ENCODE results near the gene RAB37.
A peak's percentile ranks its signal among the peaks of the same experiment; 100 is the strongest.

Gene RAB37

DNA sequence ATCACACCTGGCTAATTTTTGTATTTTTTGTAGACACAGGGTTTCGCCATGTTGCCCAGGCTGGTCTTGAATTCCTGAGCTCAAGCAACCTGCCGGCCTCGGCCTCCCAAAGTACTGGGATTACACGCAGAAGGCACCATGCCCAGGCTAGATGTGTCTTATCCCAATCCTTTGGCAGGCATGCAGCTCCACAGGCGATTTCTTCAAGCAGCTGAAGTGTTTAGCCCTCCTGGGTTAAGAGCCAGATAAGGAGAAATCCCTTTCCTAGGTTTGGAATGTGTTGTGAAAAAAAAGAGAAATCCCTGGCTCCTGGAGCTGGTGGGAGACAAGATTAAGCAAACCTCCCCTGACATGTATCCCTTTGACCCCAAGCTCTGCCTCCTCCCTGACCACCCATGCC is 9.3 kb downstream of the RAB37 start:
- DNase-seq, result no peak

DNA sequence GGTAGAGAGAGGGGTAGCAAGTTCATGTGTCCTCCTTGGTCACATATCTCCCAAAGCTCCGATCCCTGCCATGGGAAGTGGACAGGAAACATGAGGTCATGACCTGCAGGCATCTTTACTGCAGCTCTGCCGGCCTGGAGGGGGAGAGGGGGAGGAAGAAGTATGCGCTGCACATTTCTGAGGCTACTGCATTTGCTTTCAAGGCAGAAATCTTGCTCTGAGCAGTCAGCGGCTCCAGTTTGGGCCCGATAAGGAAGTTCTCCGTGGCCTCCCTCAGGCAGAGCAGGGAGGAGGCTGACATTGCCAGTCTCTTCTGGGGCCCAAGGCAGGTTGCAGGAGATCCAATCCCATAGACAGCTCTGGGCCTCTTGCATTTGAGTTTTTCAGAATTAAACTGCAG is 9.9 kb downstream of the RAB37 start:
- peak; percentile 39 for DNase-seq

DNA sequence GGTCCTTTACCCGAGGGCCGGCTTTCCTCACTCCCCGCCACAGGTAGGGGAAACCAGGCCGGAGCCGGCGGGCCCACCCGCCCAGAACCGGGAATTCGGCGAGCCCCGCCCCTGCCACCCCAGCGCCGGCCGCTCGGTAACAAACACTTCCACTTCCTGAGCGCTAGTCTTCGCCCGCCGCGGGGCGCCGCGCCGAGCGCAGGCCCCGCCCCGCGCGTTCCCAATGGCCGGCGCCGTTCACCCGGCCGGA is 11.1 kb downstream of the RAB37 start:
- DNase-seq, result no peak

DNA sequence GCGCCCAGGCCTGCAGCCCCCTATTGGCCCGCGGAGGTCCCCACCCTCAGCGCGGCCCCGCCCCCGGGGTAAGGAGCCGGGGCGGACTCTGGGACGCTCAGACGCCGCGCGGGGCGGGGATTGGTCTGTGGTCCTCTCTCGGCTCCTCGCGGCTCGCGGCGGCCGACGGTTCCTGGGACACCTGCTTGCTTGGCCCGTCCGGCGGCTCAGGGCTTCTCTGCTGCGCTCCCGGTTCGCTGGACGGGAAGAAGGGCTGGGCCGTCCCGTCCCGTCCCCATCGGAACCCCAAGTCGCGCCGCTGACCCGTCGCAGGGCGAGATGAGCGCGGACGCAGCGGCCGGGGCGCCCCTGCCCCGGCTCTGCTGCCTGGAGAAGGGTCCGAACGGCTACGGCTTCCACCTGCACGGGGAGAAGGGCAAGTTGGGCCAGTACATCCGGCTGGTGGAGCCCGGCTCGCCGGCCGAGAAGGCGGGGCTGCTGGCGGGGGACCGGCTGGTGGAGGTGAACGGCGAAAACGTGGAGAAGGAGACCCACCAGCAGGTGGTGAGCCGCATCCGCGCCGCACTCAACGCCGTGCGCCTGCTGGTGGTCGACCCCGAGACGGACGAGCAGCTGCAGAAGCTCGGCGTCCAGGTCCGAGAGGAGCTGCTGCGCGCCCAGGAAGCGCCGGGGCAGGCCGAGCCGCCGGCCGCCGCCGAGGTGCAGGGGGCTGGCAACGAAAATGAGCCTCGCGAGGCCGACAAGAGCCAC is 11.6 kb downstream of the RAB37 start, which contains the start of gene NHERF1:
Gene NHERF1 (plus strand): TSS at position 100 of the 750 bp plus-strand sequence. CDS start 219 bp downstream, at position 319.
- peak; percentile 96 for DNase-seq

DNA sequence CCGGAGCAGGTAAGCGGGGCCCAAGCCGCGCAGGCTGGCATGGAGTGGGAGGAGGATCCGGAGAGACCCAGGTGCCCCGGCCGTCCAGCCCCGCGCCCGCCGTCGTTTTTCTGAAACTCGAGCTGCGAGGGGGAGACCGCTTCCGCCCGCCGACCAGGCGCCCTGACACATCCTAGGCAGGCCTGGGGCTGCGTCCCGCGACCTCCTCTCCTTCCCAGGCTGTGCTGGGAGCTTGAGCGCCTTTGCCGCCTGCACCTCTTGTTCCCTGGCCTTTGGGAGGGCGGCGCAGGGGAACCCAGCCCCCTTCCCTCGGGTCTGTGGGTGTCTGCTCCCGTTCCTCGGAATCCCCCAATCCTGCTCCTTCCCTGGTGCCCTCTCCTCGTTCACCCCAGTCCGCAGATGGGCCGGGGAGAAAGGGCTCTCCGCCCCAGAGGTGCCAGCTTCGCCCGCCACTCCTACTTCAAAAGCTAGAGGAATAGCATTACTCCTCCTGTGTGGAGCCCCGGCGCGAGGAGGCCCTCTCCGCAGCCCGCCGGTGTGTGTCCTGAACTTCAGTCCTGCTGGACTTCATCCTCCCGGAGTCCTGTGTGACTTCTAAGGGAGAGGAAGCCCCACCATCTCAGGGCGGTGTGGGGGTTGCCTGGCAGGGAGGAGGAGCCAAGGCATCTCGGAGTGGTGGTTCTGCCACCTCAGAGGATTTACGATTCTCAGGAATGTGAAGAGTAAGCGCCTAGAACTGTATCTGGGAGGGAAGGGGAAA is 12.4 kb downstream of the RAB37 start:
- DNase-seq, result peak; percentile 63

DNA sequence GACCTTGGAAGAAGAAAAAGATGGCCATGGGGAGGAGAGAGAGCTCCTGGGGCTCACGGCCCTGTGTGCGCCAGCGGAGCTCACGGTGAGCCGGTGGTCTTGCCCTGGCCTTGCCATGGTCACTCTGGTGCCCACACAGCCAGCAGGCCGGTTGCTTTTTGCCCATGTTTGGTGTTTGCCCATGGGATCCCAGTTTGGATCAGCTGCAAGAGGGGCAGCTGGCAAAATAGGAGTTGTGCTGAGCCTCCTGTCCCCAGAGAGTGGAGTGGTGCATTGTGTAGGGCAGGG is 12.9 kb downstream of the RAB37 start:
- DNase-seq, result no peak

DNA sequence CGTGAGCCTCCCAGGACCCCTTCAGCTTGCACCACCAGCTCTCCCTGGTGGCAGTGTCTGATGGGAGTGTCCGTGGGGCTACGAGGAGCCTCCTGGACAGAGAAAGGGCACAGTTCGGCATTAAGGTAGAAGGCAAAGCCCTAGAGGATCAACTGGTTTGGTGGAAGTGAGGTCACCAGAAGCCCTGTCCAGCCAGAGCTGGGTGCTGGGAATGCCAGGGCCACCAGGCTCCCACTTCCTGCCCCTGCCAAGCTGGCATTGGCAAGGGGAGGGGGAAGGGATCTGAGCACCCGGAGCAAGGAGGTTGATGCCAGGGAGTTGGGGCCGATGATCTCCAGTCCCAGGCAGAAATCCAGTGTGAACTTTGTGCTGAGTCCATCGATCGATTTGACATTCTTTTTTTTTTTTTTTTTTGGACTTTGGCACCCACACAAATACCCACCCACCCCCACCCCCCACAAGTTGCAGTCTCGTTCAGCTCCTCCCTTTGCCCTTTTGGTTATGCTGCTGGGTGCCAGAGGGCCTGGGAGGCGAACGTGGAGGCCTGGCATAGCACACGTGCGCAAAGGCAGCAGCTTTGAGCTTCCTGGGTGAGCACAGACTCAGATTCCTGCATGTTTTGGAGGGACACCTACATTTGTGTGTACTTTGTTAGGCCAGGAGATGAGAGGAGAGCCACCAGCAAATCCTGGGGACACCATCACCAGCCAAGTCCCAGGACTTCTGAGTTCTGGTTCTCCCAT is 13.4 kb downstream of the RAB37 start:
- DNase-seq, result peak; percentile 38

DNA sequence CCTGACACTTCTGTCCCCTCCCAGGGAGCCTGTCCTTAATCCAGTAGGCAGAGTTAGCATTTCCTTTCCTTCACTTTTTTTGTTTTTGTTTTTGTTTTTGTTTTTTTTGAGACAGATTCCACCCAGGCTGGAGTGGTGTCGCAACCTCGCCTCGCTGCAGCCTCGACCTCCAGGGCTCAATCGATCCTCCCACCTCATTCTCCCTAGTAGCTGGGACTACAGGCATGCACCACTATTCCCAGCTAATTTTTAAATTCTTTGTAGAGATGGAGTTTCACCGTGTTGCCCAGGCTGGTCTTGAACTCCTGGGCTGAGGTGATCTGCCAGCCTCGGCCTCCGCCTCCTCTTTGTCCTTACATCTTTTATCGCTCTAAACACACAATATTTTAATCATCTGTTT is 15.4 kb downstream of the RAB37 start:
- no peak for DNase-seq

DNA sequence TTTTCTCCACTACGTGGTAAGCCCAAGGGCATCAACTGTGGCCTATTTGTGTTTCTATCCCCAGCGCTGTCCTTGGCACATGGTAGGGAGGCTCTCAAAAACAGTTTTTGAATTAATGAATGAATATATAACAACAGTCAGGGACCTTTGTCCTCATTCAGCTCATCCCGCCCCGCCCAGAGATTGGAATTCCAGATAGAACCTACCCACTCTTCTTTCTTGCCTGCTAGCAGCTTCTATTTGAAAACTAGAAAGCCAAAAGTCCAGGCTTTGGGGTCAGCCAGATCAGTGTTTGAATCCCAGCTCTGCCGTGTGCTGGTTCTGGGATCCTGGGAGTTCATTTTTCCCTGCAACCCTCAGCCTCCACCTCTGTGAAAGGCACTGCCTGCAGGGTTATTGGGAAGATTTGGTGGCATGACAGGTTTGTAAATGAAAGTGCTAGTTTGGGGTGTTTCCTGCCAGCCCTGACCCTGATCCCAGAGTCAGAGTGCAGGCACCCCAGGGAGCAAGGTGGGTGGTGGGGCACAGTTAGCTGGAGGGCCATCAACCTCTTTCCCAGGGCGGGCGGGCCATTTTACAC is 15.9 kb downstream of the RAB37 start:
- DNase-seq, result no peak

DNA sequence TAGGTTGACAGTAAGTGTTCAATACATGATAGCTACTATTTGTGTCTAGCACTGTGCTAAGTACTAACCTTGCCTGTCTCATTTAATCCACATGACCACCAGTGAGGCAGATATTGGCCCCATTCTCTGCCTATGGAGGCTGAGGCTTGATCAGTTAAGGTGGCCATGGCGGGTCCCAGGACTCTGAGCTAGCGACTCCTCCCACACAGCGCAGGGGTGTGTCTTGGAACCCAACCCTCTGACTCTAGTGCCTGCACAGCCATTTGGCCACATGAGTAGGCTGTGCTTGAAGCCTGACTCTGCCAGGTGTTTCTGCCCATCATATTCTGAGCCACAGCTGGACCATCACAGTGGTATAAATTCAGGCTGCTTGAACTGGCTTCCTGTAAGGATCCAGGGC is 17.8 kb downstream of the RAB37 start:
- no peak for DNase-seq

DNA sequence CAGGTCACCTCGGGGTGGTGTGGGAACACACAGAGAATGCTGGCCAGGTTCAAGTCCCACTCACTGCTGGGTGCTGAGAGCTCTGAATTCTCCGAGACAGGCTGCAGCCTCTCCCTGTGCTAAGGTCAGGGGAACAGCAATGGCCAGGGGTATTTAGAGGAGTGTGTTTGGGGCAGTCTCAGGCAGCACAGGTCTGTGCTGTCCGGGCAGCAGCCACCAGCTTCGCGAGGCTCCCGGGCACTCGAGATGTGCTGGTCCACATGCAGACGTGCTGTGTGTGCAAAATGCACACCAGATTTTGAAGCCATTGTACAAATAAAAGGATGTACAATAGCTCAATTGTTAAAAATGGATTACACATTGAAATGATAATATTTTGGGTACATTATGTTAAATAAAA is 18.5 kb downstream of the RAB37 start:
- DNase-seq, result no peak

DNA sequence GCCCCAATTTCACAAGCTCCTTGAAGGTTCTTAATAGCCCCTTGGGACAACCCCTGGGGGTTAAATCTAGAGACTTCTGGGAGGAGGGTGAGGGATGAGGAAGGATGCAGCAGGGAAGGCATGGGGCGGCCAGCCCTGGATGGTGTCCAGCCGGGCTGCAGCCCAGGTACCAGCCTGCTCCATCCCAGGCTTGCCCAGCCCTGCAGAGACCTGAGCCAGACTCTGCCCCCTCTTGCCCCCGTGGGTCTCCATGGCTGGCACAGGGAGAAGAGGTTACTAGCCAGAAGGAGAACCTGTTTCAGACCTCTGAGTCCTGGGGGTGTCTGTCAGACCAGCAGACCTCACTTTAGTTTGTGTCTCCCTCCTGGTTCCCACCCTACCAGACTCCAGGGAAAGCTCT is 19.8 kb downstream of the RAB37 start:
- DNase-seq, result no peak

DNA sequence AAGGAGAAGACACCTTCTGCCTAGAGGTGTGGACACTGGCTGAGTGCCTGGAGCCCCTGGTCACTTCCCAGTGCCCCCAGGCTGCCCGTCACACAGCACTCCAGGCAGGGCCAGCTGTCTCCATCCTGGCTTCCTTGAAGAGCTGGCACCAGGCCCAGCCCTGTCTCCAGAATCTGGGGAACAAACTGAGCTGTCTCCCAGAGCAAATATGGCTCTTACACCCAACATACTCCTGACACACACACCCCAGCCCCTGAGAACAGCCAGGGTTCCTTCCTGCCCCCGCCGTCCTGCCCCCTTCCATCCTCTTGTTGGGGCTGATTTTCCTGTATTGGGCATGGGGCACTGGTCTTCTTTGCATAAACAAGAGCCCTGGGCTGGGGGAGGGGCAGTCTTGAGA is 20.4 kb downstream of the RAB37 start:
- DNase-seq, result no peak

DNA sequence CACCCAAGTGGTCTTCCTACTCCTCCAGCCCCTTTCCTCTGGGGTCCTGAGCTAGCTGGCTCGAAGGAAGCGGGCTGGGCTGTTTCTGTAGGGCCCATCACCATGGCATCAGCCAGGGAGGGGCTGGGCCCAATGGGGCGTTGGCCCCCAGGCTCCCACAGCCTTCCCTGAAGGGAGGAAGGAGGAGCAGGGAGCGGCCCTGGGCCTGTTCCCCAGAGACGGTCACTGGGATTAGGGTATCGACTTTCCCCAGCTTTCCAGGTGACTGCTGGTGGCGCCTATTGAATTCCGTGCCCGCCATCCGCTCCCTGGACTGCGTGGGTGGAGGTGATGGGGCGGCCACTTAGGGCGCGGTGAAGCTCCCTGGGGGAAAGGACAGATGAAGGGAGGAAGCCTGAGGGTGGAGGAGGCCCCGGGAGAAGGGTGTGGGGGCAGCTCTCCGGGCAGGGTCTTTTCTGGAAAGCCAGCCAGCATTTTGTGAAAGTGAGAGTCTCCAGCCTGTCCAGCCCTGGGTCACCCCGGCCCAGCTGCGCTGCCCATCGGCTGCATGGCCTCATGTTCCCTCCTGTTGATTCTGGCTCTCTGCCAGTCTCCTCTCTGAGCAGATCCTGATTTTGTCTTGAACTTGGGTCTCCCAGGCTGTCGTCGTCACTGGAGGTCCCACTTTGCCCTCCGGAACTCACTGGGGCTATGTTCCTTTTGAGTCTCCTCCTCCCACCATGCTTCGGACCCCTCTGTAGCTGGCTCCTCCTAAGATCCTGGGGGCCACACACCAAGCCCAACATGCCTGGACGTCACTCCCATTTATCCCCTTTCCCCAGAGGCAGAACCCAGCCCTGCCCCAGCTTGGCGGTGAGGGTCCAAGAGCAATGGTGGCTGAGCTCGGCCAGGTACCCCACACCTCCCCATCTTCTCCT is 21.1 kb downstream of the RAB37 start:
- DNase-seq, result no peak

DNA sequence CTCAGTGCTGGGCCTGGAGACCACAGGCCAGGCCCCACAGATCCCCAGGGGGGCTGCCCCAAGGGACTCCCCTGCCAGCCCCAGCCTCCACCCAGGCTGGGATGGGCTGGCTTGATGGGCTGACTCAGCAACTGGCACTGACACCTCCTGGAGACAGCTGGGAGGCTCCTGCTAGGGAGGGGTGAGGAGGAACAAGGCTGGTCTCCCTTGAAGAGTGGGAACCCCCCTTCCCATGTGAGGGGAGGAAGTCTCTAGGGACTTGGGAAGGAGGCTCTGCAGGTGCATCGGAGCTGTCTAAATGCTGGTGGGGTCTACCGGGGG is 21.8 kb downstream of the RAB37 start:
- peak; percentile 36 for DNase-seq

DNA sequence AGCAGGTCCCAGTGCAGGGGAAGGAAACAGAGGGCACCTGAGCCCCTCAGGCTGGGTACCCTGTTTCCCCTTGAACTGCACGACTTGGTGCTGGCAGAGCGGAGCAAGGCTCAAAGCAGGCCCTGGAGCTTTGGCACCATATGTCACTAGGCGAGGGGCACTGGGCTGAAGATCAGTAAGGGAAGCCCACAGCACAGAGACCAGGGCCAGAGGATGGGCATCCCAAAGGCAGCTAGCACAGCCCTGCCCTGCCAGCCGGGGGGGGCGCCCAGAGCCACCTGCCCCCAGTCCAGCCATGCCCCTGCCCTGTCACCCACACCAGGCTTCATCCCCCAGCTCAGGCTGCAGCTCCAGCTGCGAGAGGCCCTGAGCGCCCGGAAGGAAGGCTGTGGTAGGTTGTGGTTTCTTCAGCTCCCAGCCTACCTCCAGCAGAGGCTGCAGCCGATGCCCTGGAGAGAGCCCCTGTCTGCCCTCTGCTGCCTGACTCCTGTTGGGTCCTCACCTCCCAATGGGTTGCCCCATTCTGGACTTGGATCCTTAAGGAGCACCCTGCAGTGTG is 22.3 kb downstream of the RAB37 start:
- DNase-seq, result peak; percentile 73

DNA sequence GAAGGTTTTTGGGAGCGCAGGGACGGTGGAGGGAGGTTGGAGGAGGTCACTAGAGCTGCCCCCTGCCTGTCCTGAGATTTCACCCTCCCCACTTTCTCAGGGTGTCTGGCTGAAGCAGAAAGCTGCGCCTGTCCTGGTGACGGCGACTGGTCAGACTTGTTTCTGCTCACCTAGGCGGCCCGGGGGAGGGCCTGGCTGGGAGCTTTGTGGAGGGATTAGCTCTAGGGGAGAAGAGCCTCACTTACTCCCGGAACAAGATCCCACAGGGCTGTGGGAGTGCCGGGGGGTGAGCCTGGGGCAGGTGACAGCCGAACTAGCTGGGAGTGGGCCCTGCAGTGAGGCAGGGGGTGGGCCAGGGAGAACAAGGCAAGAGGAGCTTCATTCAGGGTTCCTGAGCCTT is 22.9 kb downstream of the RAB37 start:
- DNase-seq, result no peak

DNA sequence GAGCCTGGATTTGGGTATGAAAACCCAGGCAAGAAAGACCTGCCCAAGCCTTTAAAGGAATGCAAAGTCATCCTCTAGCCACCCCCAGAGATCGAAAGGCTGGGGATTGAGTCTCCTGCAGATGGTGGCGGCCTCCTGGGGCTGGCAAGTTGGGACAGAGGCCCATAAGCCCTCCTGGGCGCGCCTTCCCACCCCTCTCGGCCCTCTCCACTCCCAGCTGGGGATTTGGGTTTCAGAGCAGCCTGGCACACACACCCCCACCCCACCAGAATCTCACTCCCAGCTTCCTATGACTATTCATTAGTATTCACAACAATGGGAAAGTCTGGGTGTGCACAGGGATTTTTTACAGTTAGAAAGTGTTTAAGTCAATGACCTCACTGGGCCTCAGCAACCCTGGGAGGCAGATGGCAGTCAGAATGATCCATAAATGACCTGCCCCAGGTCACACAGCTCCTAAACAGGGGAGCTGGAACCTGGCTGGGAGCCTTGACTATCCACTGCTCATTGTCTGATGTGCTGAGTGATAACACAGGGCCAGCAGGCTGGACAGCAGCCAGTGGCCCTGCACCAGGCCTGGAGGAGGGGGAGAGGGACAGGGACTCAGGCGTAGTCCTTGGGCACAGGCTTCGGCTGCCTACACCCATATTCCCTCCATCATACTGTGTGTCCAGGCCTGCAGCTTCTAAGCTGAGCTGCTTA is 23.5 kb downstream of the RAB37 start:
- DNase-seq, result no peak

DNA sequence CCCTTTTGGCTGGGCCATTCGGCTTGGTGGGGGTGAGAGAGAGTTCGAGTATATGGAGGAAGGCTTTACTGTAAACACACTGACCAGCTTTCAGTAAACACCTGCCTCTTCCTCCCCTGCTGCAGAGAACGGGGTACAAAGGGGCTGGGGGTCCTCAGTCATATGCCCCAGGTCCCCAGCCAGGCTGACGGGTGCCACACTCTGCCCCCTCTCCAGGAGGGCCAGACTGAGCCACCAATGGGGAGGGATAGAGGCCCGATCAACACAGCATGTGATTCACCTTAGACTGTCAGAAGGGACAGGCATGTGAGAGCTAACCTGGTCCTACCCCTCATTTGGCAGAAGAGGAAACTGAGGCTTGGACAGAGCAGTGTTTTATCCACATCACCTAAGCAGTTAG is 24.4 kb downstream of the RAB37 start:
- DNase-seq, result no peak

DNA sequence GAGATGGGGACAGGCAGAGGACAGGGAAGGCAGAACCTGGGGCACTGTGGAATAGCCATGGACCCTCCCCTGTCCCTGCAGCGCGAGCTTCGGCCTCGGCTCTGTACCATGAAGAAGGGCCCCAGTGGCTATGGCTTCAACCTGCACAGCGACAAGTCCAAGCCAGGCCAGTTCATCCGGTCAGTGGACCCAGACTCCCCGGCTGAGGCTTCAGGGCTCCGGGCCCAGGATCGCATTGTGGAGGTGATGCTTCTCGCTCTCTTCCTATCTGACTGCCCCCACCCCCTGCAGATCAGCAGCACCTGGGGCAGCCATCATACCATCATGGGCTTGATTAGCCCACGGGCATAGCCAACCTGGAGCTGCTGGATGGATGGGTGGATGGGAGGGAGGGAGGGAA is 24.9 kb downstream of the RAB37 start:
- DNase-seq, result no peak

DNA sequence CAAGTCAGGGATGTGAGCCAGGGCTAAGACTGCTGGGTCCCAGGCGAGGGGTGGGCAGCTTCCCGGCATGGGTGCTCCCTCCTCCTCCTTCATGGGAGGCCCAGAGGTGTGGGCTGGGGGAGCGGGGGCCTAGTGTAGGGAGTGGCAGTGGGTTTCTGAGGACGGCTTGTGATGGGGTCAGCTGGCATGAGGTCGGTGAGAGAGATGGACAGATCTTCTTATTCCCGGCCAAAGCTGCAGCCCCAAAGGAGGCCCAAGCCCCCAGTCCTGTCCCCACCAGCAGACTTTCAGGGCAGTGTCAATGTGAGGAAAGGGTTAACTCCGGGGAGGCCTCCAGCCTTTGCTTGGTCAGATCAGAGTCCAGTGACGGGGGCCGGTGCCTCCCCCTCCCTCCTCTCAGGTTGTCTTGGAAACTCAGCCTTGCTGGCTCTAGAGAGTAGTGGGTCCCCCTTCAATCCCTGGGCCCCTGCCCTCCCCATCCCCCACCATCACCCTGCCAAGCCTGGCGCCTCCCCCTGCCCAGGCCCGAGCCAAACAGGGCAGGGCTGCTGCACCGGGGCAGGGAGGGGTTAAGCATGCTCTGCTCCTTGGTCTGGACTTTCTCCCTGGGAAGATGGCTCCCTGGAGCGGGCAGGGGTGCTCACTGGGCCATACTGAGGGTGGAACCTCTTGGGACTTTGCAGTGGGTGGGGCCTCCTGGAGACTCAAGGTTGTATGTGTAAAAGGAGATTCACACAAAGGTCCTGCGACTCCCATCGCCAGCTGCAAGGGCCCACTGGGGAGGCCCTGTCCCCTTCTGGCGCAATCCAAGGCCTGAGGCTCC is 26.7 kb downstream of the RAB37 start:
- no peak for DNase-seq
